Upper lobe of left lung (tissue), 6 donors: ENCODE results near the gene RUBCN. TPM values are rescaled to one million over a fixed set of nuclear protein-coding genes. Genes with fewer than 3 reads are reported as not detected.
A peak's percentile ranks its signal among the peaks of the same experiment; 100 is the strongest.
"Not testable (repeated sequence)": the region's sequence is repeated elsewhere in the genome, so short reads cannot be mapped to it uniquely, and the experiment has no call there.

Experiments
- ATAC-seq, 2 donors: fragments of 200-7000 bp; cut with Tn5 transposase; one replicate each; pipeline ENCODE4 v1.9.1; 2022; ENCODE audit warnings: mild to moderate bottlenecking in 2 of 2, moderate library complexity in 2 of 2; ENCODE audit not compliant: low FRiP score in 2 of 2
- DNase-seq, 2 donors: peaks; one replicate each; pipeline ENCODE4 v3.0.0-alpha.2; 2019 to 2020
- H3K27ac ChIP-seq, 4 donors: fragments of 200-600 bp; sonication (generic); one replicate each; pipeline ENCODE4 v1.5.1; 2016 to 2019
- H3K27me3 ChIP-seq, 4 donors: fragments of 200-600 bp; sonication (generic); one replicate each; pipeline ENCODE4 v1.5.1; 2017 to 2019
- H3K36me3 ChIP-seq, 4 donors: fragments of 200-600 bp; sonication (generic); one replicate each; pipeline ENCODE4 v1.5.1; 2016 to 2019
- H3K4me1 ChIP-seq, 4 donors: fragments of 200-600 bp; sonication (generic); one replicate each; pipeline ENCODE4 v1.5.1; 2018 to 2019
- H3K4me3 ChIP-seq, 4 donors: fragments of 200-600 bp; sonication (generic); one replicate each; pipeline ENCODE4 v1.5.1; 2017 to 2019; ENCODE audit warnings: mild to moderate bottlenecking in 2 of 4, moderate library complexity in 1 of 4
- H3K9me3 ChIP-seq, 4 donors: fragments of 200-600 bp; sonication (generic); one replicate each; pipeline ENCODE4 v1.5.1; 2018 to 2019
- WGBS, 2 donors: methylation state at CpG; one replicate each; pipeline ENCODE4 v1.1.5; 2017 to 2018; 5-methylcytosine and 5-hydroxymethylcytosine counted together
- total RNA-seq, 6 donors: library from RNA; depleted of rRNA in 4 of 6; stranded (reverse); fragments of >200 nt in 4 of 6; gene quantifications; one replicate each; pipeline versions ENCODE4 v1.1.0 to v1.2.1, GENCODE V29; 2016 to 2021
- donor health status: DM: no; HTN: no; CAD: no; lungs with moderate emphysema.
- donor health status: DM: no; HTN: yes; CAD: no; lungs with severe emphysema.

RUBCN gene
- total RNA-seq, 6 donors from 2014 or later = 34.8 to 103 (median 51.2) TPM

- not testable (repeated sequence) for H3K4me1 ChIP-seq, H3K36me3 ChIP-seq, H3K9me3 ChIP-seq, H3K27ac ChIP-seq, DNase-seq, H3K4me3 ChIP-seq, H3K27me3 ChIP-seq
- WGBS, 2 donors = 41 to 54% methylated on average over 5 to 9 of the region's 10 CpGs
- ATAC-seq = peak in 1 of 2 donors; percentile 0
These were observed 77.6 kb downstream of the RUBCN start for GRCh38 chr3:197659144-197659543.

- WGBS, 2 donors = 82 to 87% methylated on average over 7 to 13 of the region's 13 CpGs
- not testable (repeated sequence) for ATAC-seq
- peak in 1 of 2 donors; percentile 71 for DNase-seq
These were observed 78.0 kb downstream of the RUBCN start for GRCh38 chr3:197658706-197659105.

GRCh38 chr3:197657541-197658292, 79.0 kb downstream of the RUBCN start:
- H3K4me3 ChIP-seq, H3K9me3 ChIP-seq, H3K4me1 ChIP-seq, ATAC-seq, H3K36me3 ChIP-seq, H3K27ac ChIP-seq, H3K27me3 ChIP-seq: not testable (repeated sequence)
- 95% methylated on average over 13 of the region's 30 CpGs; no CpG with 5 or more reads in 1 of the 2 donors for WGBS, 2 donors
- peak in 1 of 2 donors; percentile 65 for DNase-seq

More at GRCh38 chr3:197658706-197659105, 78.0 kb downstream of the RUBCN start:
- not testable (repeated sequence) for H3K27me3 ChIP-seq, H3K36me3 ChIP-seq, H3K4me3 ChIP-seq, H3K4me1 ChIP-seq, H3K27ac ChIP-seq, H3K9me3 ChIP-seq

- not testable (repeated sequence) for H3K27me3 ChIP-seq, ATAC-seq, H3K27ac ChIP-seq, H3K4me3 ChIP-seq, H3K9me3 ChIP-seq, H3K4me1 ChIP-seq, H3K36me3 ChIP-seq
- peak in 1 of 2 donors; percentile 22 for DNase-seq
- WGBS, 2 donors = 91 to 97% methylated on average over 10 to 11 of the region's 12 CpGs
These were observed 79.7 kb downstream of the RUBCN start for GRCh38 chr3:197656960-197657359.

- H3K36me3 ChIP-seq, H3K9me3 ChIP-seq, H3K27ac ChIP-seq, H3K4me3 ChIP-seq, H3K27me3 ChIP-seq, DNase-seq, ATAC-seq, H3K4me1 ChIP-seq: not testable (repeated sequence)
- WGBS, 2 donors = 88 to 90% methylated on average over 2 to 3 of the region's 3 CpGs
These were observed 80.6 kb downstream of the RUBCN start for GRCh38 chr3:197656129-197656528.

- H3K9me3 ChIP-seq, H3K4me1 ChIP-seq, H3K36me3 ChIP-seq, H3K27me3 ChIP-seq, DNase-seq, H3K27ac ChIP-seq: not testable (repeated sequence)
- ATAC-seq = peak; percentile 28 to 47
- peak overlapping the region in 1 of 4 donors; percentile 23 for H3K4me3 ChIP-seq
- no CpG with 5 or more reads among the region's 22 CpGs for WGBS, 2 donors
These were observed 81.7 kb downstream of the RUBCN start for GRCh38 chr3:197654998-197655330.

GRCh38 chr3:197654090-197654997, 82.4 kb downstream of the RUBCN start:
- H3K9me3 ChIP-seq, H3K27me3 ChIP-seq, H3K4me1 ChIP-seq, H3K36me3 ChIP-seq: not testable (repeated sequence)
- H3K4me3 ChIP-seq = peak overlapping the region in 3 of 4 donors; percentile 42 to 49 (median 49)
- DNase-seq = peak in 1 of 2 donors; percentile 88
- WGBS, 2 donors = no CpG with 5 or more reads among the region's 100 CpGs
- H3K27ac ChIP-seq = peak overlapping the region in 2 of 4 donors; percentile 56 to 64
- ATAC-seq = peak; percentile 97

- not testable (repeated sequence) for H3K27ac ChIP-seq, H3K9me3 ChIP-seq, H3K4me3 ChIP-seq, H3K36me3 ChIP-seq, H3K27me3 ChIP-seq, ATAC-seq, DNase-seq, H3K4me1 ChIP-seq
- whole genome bisulfite sequencing, 2 donors = 67% methylated on average over 1 of the region's 10 CpGs; no CpG with 5 or more reads in 1 of the 2 donors
These were observed 83.8 kb downstream of the RUBCN start for GRCh38 chr3:197652860-197653259.

GRCh38 chr3:197647649-197648048, 89.1 kb downstream of the RUBCN start:
- H3K4me1 ChIP-seq, H3K4me3 ChIP-seq, H3K9me3 ChIP-seq, H3K36me3 ChIP-seq, H3K27ac ChIP-seq, DNase-seq, H3K27me3 ChIP-seq, ATAC-seq: not testable (repeated sequence)
- WGBS, 2 donors = 94 to 100% methylated on average over 2 to 4 of the region's 7 CpGs

GRCh38 chr3:197647191-197647590, 89.5 kb downstream of the RUBCN start:
- not testable (repeated sequence) for ATAC-seq, H3K4me3 ChIP-seq

GRCh38 chr3:197646294-197646693, 90.4 kb downstream of the RUBCN start:
- DNase-seq = peak in 1 of 2 donors; percentile 38
- H3K27me3 ChIP-seq, H3K27ac ChIP-seq, H3K4me1 ChIP-seq, H3K9me3 ChIP-seq, ATAC-seq, H3K4me3 ChIP-seq, H3K36me3 ChIP-seq: not testable (repeated sequence)
- 84 to 90% methylated on average over 12 of the region's 12 CpGs for WGBS, 2 donors

More at GRCh38 chr3:197647191-197647590, 89.5 kb downstream of the RUBCN start:
- not testable (repeated sequence) for H3K9me3 ChIP-seq, H3K36me3 ChIP-seq, H3K27ac ChIP-seq, DNase-seq, H3K4me1 ChIP-seq, H3K27me3 ChIP-seq
- 94 to 100% methylated on average over 1 to 8 of the region's 9 CpGs for WGBS, 2 donors

- not testable (repeated sequence) for H3K27ac ChIP-seq, H3K4me3 ChIP-seq, H3K27me3 ChIP-seq, H3K9me3 ChIP-seq, ATAC-seq, H3K36me3 ChIP-seq, H3K4me1 ChIP-seq
- 69 to 79% methylated on average over 9 to 10 of the region's 10 CpGs for WGBS, 2 donors
- DNase-seq = peak in 1 of 2 donors; percentile 39
These were observed 99.1 kb downstream of the RUBCN start for GRCh38 chr3:197637556-197637955.
